NCI-H2107 (cell line): ENCODE results near the gene DNM2.
"Not testable (repeated sequence)": the region's sequence is repeated elsewhere in the genome, so short reads cannot be mapped to it uniquely, and the experiment has no call there.

Experiments
- DNase-seq: peaks from one replicate; lab custom pipeline; 2025; lab: John Stamatoyannopoulos, UW

DNM2 gene

DNA sequence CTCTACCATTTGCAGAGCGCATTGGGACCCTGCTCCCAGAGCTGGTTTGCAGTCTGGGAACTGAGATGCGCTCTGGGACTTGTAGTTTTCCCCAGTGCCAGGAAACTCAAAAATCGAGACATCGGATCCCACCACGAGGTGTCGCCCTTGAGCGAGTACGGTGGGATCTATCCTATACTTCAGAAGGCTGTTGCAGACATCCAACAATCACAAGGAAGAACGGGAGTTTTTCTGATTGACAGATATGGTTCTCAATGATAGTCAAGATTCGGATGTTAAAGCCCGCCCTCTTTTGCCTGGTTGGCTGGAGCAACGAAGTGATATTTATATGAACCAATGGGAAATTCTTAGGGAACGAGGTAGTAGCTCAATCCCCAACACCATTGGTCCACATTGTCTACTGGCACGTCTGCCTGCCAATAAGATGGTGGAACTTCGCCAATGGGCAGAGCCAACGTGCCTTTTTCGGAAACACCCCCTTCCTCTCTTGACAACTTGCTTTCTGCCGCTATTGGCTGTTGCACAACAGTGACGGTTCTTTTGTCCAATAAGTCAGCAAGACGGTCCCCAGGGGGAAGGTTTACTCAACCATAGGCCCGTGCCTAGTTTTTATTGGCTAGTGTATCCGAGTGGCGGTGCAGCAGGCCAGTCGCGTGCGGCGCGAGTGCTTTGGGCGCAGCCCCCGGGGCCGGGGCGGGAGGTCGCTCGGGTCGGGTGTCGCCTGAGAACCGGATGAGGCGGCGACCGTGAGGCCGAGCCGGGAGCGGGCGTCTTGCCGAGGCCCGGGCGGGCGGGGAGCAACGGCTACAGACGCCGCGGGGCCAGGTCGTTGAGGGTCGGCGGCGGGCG lies at the start of gene DNM2:
Gene DNM2, plus strand, starts transcription at position 724 of the 849 bp plus-strand sequence. CDS start 164 bp downstream, outside the sequence.
- peak; percentile 100 for DNase-seq

DNA sequence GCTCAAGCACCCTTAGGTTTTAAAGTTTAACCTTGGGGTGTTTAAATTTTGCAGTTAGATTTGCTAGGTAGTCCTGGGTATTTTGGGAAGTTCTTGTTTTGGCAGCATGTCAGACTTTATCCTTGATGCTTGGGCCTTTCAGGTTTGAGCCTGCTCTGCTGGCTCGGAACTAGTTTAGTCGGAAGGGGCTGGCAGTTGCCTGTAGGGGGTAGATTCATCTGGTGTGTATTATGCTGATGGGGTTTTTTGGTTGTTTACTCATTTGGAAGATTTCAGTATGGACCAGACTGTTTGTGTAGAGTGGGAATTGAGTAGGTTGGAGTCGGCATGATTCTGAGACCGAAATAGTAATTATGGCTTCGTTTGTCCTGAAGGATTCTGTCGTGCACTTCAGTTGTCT lies 48.6 kb upstream of the DNM2 start:
- DNase-seq: no peak

DNA sequence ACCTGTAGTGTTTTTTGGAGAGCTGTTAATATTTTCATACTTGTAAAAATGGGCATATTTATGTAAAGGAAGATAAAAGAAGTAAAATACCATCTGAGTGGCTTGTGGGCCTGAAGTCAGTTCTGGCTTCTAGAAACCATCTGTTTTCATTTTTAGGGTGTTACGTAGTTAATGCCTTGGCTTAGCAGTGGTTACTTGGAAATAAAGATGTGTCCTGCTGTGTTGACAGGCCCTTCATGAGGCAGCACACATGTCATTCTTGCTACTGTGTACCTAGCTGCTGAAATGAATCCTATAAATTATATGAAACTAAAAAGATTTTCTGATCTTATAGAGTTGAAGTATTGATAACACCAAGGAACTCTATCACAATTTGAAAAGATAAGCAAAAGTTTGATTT lies 47.7 kb upstream of the DNM2 start:
- DNase-seq: no peak

DNA sequence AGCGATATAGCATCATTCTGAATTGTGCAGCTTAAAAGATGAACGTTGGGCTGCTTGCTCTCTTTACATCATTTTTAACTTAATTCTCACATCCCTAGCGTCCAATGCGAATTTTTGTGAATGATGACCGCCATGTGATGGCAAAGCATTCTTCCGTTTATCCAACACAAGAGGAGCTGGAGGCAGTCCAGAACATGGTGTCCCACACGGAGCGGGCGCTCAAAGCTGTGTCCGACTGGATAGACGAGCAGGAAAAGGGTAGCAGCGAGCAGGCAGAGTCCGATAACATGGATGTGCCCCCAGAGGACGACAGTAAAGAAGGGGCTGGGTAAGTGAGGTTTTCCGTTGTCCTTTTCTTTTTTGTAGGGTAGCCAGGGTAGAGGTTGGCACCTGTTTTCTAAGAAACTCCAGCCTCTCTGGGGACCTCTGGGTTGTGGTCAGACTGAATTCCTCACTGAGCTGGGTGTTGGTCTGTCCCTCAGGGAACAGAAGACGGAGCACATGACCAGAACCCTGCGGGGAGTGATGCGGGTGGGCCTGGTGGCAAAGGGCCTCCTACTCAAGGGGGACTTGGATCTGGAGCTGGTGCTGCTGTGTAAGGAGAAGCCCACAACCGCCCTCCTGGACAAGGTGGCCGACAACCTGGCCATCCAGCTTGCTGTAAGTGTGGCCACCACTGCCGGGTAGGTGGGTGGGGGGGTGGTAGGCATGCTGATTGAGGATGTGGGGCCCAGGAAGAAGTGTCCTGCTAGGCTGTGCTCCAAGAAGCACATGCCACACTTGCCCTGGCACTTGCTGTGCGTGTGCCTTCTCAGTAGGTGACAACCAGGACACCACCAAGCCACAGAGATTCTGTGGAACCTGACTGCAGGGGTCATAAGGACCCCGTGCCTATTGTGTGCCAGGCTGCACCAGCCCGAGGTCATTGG lies 46.7 kb upstream of the DNM2 start:
- no peak for DNase-seq

DNA sequence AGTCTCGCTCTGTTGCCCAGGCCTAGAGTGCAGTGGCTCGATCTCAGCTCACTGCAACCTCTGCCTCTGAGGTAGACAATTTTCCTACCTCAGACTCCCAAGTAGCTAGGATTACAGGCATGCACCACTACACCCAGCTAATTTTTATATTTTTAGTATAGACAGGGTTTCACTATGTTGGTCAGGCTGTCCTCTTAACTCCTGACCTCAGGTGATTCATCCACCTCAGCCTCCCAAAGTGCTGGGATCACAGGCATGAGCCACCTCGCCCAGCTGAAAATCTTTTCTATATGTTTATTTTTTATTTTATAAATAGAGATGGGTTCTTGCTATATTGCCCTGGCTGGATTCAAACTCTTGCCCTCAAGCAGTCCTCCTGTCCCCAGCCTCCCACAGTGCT lies 46.0 kb upstream of the DNM2 start:
- not testable (repeated sequence) for DNase-seq

DNA sequence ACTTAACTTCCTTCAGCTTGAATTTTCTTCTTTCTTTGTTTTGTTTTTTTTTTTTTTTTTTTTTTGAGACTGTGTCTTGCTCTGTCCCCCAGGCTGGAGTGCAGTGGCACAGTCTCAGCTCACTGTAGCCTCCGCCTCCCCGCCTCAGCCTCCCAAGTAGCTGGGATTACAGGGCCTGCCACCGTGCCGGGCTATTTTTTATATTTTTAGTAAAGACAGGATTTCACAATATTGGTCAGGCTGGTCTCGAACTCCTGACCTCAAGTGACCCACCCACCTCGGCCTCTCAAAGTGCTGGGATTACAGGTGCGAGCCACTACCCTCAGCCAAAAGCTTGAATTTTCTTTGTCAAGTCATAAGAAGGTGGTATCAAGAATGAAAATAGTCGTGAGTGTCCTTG lies 42.7 kb upstream of the DNM2 start:
- not testable (repeated sequence) for DNase-seq

DNA sequence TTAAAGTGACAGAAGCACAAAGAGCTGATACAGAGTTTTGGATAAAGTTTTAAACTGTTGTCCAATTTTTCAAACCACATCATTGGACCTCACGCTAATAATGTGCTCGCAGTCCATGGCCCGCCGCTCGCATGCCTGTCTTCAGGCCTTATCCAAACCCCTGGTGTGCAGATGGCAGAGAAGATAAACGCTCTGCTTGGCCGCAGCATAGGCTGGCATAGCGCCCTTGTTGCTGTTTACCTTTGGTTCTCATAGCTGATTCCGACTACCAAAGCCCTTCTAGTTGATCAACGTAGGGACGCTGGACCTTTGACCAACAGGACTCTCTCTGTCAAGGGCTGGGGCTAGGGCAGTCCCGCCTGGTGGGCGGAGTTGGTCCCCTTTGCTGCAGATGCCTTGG lies 40.1 kb upstream of the DNM2 start:
- DNase-seq: no peak

DNA sequence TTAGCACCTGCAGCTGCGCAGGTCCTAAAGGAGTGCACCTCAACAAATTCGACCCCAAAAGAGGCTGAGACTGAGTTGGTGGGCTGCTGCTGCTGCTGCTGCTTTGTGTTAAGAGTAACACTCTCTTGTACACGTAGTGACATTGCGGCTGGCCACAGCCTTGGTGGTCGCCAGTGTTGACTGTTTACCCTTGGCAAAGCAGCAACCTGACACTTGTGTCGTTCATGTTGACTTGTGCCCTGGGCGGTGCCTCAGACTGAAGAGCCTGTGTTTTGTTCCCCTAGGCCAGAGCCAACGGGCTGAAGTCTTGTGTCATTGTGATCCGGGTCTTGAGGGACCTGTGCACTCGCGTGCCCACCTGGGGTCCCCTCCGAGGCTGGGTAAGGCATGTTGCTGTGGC lies 39.1 kb upstream of the DNM2 start:
- no peak for DNase-seq

DNA sequence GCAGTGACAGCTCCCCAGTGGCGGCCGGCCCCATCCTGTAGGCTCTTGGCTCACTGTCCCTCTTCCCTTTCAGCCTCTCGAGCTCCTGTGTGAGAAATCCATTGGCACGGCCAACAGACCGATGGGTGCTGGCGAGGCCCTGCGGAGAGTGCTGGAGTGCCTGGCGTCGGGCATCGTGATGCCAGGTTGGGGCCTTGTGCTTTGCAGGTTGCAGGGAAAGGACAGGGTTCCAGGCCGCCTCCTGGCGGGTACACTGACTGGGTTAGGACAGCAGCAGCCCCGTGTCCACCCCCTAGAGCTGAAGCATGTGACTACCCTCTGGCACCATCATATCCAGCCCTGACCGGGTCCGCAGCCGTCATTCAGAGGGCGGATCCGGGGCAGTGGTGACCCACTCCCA lies 38.1 kb upstream of the DNM2 start:
- no peak for DNase-seq

DNA sequence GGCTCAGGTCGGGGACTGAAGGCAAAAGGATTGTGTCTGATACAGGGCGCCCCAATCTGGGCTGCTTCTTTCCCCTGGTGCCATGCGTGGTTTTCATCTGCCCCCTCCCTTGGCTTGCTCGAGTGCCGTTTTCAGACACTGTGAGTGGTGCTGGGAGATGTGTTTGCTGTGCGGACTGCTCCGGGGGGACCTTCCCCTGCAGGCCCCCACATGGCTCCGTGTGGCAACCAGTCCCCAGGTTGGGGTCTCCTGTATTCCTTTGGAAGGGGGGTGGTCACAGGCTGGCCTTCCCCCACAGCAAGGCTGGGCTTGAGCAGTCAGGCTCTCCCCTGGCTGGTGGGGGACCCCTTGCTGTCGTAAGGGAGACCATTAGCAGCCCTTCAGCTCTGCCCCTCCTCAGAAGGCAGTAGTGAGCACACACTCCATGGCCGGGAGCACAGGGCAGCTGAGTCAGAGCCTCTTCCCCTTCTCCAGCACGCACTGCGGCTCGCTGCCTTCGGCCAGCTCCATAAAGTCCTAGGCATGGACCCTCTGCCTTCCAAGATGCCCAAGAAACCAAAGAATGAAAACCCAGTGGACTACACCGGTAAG lies 37.2 kb upstream of the DNM2 start:
- DNase-seq: no peak

DNA sequence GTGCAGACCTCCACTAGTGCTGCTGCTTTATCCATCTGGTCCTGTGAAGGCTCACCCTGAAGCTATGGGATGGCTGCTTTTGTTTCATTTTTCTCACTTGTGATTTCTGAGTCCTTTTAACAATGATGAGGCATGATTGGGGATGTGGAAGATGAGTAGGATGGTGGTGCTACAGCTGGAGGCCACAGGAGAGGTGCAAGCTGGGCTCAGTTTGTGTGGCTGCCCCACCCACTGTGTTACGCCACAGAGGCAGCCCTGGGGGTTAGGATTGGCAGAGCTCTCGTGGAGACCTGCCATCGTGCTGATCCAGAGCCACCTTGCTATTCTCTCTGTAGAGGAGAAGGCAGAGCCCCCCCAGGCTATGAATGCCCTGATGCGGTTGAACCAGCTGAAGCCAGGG lies 36.2 kb upstream of the DNM2 start:
- no peak for DNase-seq

DNA sequence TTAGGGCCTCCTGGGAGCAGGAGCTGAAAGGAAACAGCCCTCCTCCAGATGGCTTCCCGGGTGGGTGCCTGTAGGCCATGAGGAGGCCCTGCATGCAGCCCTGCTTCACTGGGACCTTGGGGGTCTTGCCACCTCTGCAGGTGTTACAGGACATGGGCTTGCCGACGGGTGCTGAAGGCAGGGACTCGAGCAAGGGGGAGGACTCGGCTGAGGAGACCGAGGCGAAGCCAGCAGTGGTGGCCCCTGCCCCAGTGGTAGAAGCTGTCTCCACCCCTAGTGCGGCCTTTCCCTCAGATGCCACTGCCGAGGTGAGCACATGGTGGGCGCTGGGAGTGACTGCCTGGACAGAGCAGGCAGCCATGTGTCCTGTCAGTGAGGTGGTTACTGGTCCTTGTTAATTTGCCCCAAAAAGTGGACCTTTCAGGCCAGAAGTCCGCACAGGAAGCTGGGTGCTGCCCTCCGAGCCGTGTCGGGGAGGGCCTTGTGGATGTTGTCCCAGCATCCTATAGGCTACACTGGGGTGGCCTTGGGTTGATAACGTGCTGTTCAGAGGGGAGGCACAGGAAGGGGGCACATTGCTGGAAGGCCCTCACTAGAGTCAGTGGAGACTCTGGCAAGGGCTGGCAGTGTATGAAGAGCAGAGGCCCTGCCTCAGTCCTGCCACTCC lies 35.3 kb upstream of the DNM2 start:
- no peak for DNase-seq

DNA sequence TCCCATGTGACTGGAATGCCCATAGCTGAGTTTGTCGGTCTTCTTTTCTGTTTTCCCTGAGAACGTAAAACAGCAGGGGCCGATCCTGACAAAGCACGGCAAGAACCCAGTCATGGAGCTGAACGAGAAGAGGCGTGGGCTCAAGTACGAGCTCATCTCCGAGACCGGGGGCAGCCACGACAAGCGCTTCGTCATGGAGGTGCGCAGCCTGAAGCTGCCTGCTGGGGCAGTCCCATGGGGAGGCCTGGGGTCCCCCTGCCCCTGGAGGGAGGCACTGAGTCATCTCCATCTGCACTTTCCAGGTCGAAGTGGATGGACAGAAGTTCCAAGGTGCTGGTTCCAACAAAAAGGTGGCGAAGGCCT lies 34.8 kb upstream of the DNM2 start:
- no peak for DNase-seq

DNA sequence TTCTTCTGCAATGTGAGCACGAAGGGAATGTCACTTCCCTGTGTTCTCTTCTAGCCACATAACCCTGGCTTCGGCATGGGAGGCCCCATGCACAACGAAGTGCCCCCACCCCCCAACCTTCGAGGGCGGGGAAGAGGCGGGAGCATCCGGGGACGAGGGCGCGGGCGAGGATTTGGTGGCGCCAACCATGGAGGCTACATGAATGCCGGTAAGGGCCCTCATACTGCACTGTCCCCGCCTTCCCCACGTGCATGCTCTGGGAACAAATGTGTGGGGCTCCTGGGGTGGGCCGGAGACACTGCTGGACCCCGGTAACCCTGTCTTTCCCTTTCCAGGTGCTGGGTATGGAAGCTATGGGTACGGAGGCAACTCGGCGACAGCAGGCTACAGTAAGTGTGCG lies 34.3 kb upstream of the DNM2 start:
- DNase-seq: no peak

DNA sequence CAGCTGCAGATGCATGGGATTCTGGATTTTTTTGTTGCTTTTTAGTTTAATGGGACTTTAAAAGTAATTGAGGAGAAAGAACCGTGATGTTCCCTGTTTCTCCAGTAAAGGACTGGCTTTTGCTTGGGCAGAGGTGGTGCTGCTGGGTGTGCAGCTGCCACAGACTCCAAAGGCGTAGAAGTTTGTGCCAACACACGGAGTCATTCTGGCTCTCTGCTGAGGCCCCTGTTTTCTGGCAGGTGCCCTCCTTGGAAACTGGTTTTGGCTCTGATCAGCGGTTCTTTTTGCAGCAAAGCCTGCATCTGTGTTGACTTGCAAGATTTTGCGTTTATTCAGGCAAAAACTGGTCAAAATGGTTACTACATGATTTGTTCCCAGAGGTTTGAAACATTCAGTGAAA lies 32.7 kb upstream of the DNM2 start:
- no peak for DNase-seq

DNA sequence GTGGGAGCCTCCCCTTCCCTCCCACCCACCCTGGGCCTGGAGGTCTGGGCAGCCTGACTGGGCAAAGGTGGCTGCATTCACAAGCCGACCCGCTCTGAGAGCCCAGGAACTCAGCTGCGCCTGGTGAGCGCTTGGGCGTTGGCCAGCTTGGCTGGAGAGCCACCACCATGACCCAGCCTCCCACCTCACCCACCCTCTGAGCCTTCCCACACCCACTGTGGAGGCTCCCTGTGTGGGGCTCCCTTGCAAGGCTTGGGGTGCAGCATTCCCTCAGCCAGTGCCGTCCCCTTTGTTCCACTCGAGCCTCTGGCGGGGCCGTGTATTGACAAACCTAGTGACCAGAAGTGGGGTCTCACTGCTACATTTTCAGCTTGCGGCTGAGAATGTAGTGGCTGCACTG lies 31.7 kb upstream of the DNM2 start:
- no peak for DNase-seq

DNA sequence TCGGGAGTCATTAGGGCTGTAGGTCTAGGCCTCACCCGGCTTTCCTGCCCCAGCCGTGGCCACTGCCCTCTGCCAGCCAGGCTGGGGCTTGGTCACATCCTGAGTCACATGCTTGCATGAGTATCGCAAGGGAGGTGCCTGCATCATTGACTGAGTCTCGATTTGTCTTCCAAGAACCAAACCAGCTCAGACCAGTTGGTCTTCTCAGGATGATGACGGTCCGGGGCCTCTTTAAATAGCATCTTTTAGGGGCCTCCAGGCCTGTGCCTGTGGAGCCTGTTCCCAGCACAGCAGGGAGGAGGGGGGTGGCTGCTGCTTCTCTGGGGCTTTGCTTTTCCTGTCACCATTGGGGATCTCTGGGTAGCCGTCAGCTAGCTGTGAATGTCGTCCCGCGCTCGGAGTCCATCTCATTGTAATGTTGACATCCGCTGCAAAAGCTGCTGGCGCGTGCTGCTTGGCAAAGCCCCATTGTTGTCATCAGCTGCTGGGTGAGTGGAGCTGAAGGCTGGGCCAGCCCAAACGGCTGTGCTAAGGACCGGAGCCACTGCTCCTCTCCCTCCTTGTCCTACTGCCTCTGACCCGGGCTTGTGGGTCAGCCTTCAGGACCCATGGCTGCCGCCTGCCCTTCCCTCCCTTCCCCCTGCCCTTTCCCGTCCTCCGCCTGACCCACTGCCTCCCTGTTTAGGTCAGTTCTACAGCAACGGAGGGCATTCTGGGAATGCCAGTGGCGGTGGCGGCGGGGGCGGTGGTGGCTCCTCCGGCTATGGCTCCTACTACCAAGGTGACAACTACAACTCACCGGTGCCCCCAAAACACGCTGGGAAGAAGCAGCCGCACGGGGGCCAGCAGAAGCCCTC lies 31.0 kb upstream of the DNM2 start:
- no peak for DNase-seq

DNA sequence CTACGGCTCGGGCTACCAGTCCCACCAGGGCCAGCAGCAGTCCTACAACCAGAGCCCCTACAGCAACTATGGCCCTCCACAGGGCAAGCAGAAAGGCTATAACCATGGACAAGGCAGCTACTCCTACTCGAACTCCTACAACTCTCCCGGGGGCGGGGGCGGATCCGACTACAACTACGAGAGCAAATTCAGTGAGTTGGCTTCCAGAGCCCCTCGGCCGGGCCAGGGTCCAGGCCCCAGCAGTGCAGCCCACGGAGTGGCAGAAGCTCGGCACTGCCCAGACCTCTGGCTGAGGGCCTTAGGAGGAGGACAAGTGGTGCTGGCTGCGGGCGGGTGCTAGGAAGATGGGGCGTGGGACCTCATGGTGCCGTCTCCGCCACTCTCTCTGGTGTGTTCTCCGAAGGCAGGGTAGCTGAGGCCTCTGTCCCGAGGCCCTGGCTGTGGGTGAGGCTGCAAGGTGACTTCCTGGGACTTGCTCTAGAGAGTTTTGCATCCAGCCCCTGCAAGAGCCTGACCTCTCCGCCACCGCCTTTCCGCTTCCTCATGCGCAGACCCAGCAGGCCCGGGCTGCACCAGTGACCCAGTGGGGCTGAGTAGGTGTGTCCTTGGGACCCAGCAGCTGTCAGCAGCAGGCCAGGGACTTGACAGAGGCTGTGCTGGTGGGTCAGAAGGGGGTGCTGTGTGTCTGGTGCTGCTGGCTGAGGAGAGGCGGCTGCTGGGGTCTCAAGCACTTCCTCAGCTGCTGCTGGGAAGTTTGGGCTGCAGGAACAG lies 30.2 kb upstream of the DNM2 start:
- DNase-seq: no peak

DNA sequence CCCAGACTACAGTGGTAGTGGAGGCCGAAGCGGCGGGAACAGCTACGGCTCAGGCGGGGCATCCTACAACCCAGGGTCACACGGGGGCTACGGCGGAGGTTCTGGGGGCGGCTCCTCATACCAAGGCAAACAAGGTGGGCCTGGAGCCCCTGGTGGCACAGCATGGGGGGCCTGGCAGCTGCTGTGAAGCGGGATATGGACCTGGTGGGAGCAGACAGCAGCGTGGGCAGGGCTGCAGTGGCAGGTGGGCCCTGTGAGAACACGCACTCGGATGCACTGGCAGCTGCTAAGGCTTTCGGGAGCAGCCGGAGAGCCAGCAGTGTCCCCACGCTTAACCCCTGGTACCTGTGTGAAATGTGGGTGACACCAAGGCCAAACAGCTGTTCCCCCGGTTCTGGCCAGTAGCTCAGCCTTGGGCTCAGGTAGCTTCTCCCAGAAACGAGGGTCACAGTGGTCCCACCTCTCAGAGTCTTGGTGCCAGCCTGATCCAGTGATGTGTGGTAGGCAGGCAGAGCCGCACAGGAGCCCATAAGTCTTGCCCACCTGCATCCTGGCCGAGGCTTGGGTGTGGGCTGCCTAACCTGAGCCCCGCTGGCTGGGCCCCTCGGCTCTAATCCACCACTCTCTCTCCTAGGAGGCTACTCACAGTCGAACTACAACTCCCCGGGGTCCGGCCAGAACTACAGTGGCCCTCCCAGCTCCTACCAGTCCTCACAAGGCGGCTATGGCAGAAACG lies 29.2 kb upstream of the DNM2 start:
- no peak for DNase-seq

DNA sequence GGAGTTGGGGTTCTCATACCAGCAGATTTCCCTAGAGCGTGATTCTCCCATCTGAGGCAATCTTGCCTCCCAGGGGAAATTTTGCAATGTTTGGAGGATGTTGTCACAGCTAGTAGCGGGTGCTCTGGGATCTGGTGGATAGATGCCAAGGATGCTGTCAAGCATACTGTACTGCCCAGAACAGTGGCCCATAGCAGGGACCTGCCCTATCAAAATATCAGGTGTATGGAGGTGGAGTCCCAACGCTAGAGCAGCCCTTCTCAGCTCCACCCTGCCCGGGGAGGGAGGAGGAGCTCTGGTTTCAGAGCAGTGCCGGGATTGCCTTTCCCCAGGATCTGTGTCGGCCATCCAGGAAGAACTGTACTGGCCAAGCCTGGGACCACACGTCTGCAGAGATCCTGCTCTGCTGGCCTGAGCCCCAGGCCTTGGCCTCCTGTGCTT lies 27.5 kb upstream of the DNM2 start:
- DNase-seq: no peak
